Tongue (tissue), 2 donors: Measurements from ENCODE around the gene MX2. TPM values are rescaled to one million over a fixed set of nuclear protein-coding genes. Genes with fewer than 3 reads are reported as not detected.
"Not testable (repeated sequence)": the region's sequence is repeated elsewhere in the genome, so short reads cannot be mapped to it uniquely, and the experiment has no call there.

Source experiments
- DNase-seq: peaks from one replicate; pipeline ENCODE4 v3.0.0-alpha.2; 2015
- total RNA-seq: library from RNA; depleted of rRNA; stranded (reverse); fragments of >200 nt; gene quantifications from one replicate; pipeline ENCODE4 v1.2.3, GENCODE V29; 2014

The MX2 gene
- total RNA-seq, 1 donor from 2014 or later: 8.7 TPM

GRCh38 chr21:41387042-41387819 is 25.4 kb downstream of the MX2 start:
- DNase-seq: peak; percentile 17

DNA sequence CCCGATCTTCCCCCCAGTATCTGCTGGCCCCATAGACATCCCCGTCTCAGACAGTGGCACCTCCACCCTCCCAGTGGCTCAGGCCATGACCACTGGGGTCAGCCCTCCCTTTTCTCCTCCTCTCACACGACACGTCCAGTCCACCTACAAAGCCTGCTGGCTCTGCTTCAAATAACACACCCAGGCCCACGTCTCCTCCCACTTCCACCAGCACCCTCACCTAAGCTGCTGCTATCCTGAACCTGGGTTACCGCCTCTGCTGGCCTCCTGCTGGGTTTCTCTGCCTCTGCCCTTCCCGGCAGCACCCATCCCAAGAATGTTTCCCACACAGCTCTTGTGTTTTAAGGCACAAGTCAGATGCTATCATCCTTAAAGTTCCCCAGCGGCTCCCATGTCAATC is 26.0 kb downstream of the MX2 start:
- no peak for DNase-seq

DNA sequence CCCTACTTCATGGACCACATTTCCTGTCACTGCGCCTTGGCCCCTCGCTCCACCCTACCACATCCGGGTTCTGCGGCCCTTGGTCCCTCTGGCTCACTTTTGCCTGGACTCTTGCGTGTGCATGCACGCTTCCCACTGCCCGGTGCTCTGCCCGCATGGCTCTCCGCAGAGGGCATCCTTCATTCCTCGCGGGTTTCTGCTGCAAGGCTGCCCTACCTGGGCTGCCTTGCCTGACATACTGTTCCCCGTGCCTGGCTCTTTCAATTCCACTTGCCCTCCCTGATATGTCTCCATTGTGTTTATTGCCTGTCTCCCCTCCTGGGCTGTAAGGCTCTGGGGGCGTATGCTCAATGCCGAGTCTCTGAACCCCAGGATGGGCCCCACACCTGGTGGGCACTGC is 26.4 kb downstream of the MX2 start:
- DNase-seq: no peak

DNA sequence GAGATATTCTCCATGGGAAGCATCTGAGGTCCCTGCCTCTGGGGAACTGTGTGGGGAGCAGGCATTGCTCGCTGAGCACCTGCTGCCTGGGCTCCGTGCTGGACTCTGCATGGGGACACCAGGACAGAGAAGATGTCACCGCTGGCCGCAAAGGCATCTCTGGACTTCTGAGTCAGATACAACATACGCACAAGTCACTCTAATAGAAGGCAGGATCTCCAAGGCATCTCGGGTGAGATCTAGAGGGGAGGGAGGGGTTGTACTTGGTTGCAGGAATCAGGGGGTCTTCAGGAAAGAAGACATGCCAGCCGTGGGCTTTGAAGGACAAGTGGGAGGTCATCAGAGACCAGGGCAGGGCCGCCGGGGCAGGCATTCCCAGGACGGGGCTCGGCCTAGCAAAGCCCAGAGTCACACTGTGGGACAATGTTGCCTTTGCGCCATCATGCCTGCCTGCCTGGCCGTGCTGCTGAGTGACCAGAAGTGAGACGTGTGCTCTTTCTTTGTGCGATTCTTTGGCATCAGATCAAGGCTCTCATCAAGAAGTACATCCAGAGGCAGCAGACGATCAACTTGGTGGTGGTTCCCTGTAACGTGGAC is 28.3 kb downstream of the MX2 start:
- DNase-seq: no peak

- DNase-seq: no peak
Observed at GRCh38 chr21:41393876-41394465, 32.1 kb downstream of the MX2 start.

DNA sequence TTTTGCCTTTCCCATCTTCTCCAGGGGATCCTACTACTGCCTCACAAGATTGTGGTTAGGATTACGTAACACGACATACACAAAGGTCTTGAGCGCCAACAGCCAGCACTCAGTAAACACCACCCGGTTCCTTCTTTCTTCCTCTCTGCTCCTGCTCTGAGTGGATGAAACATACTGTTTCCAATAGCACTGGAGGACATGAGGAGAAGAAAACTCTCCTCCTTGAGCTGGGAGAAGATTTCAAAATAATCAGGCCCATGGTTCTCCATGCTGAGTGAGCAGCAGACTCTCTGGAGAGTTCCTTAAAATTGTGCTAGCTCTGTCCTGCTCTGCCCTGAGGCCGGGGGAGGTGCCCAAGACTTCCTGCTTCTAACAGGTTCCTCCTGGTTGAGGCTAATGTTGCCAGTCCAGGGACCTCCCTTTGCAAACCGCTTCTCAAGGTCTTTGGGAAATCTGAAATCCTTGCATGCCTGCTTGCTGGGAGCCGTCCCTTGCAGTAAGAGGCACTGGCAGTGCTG is 34.8 kb downstream of the MX2 start:
- no peak for DNase-seq

GRCh38 chr21:41397471-41397891 is 35.7 kb downstream of the MX2 start:
- DNase-seq: no peak

GRCh38 chr21:41398251-41398650 is 36.4 kb downstream of the MX2 start:
- DNase-seq: no peak

GRCh38 chr21:41398831-41399230 is 37.0 kb downstream of the MX2 start:
- no peak for DNase-seq

DNA sequence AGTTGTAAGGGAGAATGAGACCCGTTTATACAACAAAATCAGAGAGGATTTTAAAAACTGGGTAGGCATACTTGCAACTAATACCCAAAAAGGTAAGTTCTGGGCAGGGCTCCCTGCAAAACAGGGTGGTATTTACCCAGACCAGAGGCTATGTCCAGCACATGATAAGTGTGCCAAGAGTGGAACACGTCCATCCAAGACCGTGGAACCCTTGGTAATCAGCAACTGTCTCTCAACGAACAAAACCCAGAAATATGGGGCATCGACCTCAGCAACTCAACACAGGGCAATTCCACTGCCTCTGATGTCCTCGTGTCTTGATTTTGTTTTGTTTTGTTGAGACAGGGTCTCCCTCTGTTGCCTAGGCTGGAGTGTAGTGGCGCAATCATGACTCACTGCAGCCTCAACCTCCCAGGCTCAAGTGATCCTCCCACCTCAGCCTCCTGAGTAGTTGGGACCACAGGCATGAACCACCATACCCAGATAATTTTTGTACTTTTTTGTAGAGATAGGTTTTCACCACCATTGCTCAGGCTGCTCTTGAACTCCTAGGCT is 37.5 kb downstream of the MX2 start:
- DNase-seq: no peak

GRCh38 chr21:41402231-41402630 is 40.4 kb downstream of the MX2 start:
- no peak for DNase-seq

DNA sequence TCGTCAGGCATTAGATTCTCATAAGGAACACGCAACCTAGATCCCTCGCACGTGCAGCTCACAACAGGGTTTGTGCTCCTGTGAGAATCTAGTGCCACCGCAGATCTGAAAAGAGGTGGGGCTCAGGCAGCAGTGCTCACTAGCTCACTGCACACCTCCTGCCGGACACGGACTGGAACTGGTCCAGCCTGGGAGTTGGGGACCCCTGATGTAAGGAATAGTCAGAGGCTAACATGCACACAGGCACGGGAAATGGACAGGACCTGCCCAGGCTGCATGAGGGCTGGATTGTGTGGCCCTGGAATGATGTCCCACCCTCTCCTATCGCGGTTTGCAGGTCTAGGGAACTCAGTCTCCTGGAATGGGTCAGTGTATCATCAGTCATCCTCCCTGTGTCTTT is 41.0 kb downstream of the MX2 start:
- DNase-seq: no peak

DNA sequence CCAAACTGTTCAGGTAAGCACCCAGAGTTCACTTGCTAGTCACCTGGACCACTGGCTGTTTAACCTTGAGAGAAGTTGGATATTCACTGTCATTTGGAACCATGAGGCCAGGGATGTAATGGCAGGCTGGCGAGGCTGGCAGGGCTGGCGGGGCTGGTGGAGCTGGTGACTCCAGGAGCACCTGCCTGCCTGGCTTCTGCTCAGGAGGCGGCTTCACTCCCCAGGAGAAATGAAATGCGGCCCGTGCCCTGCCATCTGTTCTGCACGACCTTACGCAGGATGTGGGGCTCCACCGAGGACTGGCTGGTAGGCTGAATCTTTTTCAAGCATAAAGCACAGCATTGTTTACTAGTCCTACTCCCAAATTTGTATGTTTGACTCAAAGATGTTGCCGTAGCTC is 41.5 kb downstream of the MX2 start:
- no peak for DNase-seq

DNA sequence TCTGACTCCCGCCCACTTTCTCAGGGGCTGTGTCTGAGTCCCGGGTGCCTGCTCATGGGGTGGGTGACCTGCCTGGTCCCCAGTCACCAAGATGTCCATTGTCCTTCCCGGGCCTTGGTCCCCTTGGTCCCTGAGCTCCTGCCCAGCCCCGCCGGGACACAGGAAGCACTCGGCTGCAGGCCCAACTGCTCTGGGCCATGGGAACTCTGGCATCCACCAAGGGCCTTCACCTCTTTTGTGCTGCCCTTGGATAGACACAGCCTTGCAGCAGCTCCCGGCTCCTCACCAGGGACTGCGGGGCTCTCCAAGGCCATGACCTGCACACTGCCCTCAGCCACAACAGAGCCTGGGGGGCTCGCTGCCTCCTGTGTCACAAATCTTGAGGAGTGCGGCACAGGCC is 42.1 kb downstream of the MX2 start:
- DNase-seq: no peak

- no peak for DNase-seq
Observed at GRCh38 chr21:41405321-41405720, 43.5 kb downstream of the MX2 start.

GRCh38 chr21:41406340-41406739 is 44.5 kb downstream of the MX2 start:
- DNase-seq: no peak

GRCh38 chr21:41407541-41408460 is 46.0 kb downstream of the MX2 start:
- no peak for DNase-seq

DNA sequence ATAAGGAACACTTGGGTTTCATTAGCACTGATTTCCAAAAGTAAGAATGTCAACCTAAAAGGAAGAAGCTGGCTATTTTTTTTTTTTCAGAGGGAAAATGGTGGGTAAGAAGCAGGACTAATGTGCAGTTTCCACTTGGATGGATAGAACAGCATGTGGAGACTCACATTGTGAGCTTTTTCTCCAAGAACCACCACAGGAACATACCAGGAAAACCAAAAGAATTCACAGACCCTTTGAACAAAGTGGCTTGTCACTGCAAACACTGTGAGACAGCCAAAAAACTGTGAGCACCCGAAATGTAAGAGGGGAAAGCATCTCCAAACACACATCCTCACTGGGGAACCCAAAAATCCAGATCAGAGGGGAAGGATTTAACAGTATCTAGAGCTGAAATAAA is 48.5 kb downstream of the MX2 start:
- no peak for DNase-seq

DNA sequence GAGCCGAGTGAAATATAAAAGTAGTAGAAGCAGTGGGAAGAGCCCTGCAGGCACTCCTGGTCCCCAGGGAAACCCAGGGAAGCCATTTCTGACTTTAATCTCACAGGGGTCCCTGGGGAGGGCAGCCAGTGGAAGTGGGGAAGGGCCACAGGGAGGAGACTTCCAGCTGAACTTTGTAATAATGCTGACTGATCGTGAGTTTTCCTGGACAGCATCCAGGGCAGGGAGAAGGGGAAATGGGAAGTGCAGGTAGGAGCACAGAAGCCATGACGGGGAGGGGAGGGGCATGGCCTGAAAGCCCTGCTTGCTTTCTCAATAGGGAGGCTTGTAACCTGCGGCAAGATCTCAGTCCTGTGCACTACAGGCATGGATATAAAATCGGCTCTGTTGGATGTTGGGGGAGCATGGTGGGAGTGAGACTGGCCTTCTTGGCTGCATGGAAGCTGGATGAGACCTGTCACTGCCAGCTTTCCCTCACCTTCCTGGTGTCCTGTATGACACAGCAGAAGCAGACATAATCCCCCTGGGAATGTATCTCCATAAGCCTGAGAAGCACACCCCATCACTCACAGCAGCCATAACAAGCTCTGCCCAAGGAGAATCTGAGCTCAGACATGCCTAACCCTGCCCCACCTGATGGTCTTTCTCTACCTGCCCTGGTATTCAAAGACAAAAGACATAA is 49.1 kb downstream of the MX2 start:
- no peak for DNase-seq

- DNase-seq: no peak
Observed at GRCh38 chr21:41411449-41412089, 49.7 kb downstream of the MX2 start.

DNA sequence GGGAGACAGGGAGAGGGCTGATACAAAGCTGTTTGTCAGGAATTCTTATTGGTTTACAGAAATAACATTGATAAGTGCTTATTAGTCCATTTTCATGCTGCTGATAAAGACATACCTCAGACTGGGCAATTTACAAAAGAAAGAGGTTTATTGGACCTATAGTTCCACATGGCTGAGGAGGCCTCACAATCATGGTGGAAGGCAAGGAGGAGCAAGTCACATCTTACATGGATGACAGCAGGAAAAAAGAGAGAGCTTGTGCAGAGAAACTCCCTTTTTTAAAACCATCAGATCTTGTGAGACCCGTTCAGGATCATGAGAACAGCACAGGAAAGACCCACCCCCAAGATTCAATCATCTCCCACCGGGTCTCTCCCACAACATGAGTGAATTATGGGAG is 55.7 kb downstream of the MX2 start:
- not testable (repeated sequence) for DNase-seq
